Stomach (tissue), 4 donors: ENCODE measurements around the gene TNRC6B.

Experiments used
- CTCF ChIP-seq, 7 experiments: fragments of 450-650 bp in 4 of 7; fragments of 200-600 bp in 3 of 7; sonication (generic) in 3 of 7; IDR thresholded peaks; one replicate each; pipeline ENCODE4 v1.5.1; 2016 to 2019; ENCODE audit warnings: antibody characterized with exemption in 7 of 7, control low read depth in 2 of 7, mild to moderate bottlenecking in 1 of 7
- POLR2A ChIP-seq, 4 donors: fragments of 450-650 bp; IDR thresholded peaks; one replicate each; pipeline ENCODE4 v1.6.1; 2016; ENCODE audit warnings: antibody characterized with exemption in 4 of 4, control low read depth in 2 of 4, mild to moderate bottlenecking in 1 of 4, moderate library complexity in 1 of 4
- POLR2AphosphoS5 ChIP-seq, 3 donors: sonication (generic); formaldehyde crosslinking; IDR thresholded peaks; one replicate each; pipeline ENCODE4 v1.6.1; 2016; ENCODE audit warnings: antibody characterized with exemption in 3 of 3

GRCh38 chr22:40322818-40323447 lies 145.2 kb downstream of the TNRC6B start:
- TF ChIP-seq CTCF (IDR thresholded peaks at IDR 0.05) (no peak), POLR2A (IDR thresholded peaks at IDR 0.05) (no peak), POLR2AphosphoS5 (IDR thresholded peaks at IDR 0.05) (no peak)
